HG03066 (cell line): Measurements from ENCODE around the gene TPM1.

ENCODE experiments used
- ATAC-seq: cut with Tn5 transposase; IDR thresholded peaks from one replicate; pipeline ENCODE4 v1.9.1; 2021; ENCODE audit warnings: low read depth; ENCODE audit not compliant: unreplicated experiment

The TPM1 gene

GRCh38 chr15:63040509-63040908 lies 2.0 kb upstream of the TPM1 start:
- no peak for ATAC-seq

GRCh38 chr15:63040954-63041353 lies 1.6 kb upstream of the TPM1 start:
- ATAC-seq: no peak

GRCh38 chr15:63041402-63041973 lies 1.1 kb upstream of the TPM1 start:
- no peak for ATAC-seq

- no peak for ATAC-seq
Measured at GRCh38 chr15:63042877-63043334, 359 bp downstream of the TPM1 start.

GRCh38 chr15:63043335-63044076 lies 959 bp downstream of the TPM1 start:
- no peak for ATAC-seq

- ATAC-seq: no peak
Measured at GRCh38 chr15:63044077-63044644, 1.6 kb downstream of the TPM1 start.

- no peak for ATAC-seq
Measured at GRCh38 chr15:63044645-63045464, 2.3 kb downstream of the TPM1 start.

GRCh38 chr15:63045465-63045840 lies 2.9 kb downstream of the TPM1 start:
- ATAC-seq: no peak

- ATAC-seq: no peak
Measured at GRCh38 chr15:63045879-63046278, 3.3 kb downstream of the TPM1 start.

- ATAC-seq: no peak
Measured at GRCh38 chr15:63046917-63047760, 4.6 kb downstream of the TPM1 start.

GRCh38 chr15:63047792-63048114 lies 5.2 kb downstream of the TPM1 start:
- no peak for ATAC-seq

- peak; percentile 84 for ATAC-seq
Measured at GRCh38 chr15:63048115-63048775, 5.7 kb downstream of the TPM1 start.

- peak; percentile 12 for ATAC-seq
Measured at GRCh38 chr15:63048776-63049665, 6.5 kb downstream of the TPM1 start.

- no peak for ATAC-seq
Measured at GRCh38 chr15:63049783-63050371, 7.3 kb downstream of the TPM1 start.

GRCh38 chr15:63050731-63051155 lies 8.2 kb downstream of the TPM1 start:
- ATAC-seq: no peak

GRCh38 chr15:63051156-63052066 lies 8.9 kb downstream of the TPM1 start:
- no peak for ATAC-seq

- ATAC-seq: no peak
Measured at GRCh38 chr15:63052077-63052841, 9.7 kb downstream of the TPM1 start.
